ENCODE data around the gene PET100. TPM values are rescaled to one million over a fixed set of nuclear protein-coding genes. Genes with fewer than 3 reads are reported as not detected.

Gene PET100
- total and polyA plus RNA-seq, 10 of the 15 experiments (the other 5 are each of a cell fraction or from before 2014, with no cell fraction given), result 47.0 to 462 (median 126) TPM

DNA sequence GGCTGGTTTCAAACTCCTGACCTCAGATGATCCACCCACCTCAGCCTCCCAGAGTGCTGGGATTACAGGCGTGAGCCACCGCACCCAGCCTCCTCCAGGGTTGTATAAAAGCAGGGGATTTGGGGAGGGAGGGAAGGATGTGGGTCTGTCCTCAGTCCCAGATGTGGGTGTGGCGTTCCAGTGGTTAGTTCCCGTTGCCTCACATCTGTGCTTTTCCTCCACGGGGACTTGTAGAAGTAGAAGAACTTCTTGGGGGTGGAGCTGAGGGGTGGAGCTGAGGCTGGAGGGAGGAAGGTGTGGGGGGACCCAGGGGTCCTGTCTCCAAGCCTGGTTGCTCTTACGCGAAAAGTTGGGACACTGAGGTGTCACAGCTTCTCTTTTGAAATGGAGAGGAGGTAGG lies 46.8 kb downstream of the PET100 start:
- no peak for DNase-seq (ENCODE audit: low read depth, low spot score)
- 0% methylated on average over 7 of the region's 7 CpGs for WGBS (ENCODE audit: insufficient coverage, insufficient replicate concordance, low lambda C conversion rate, missing lambda C conversion rate)
- Histone ChIP-seq H3K4me1 (ENCODE audit: control insufficient read depth, insufficient read depth, low read length) (peaks cover 35% of the 10 kb centered on the region), H4K20me1 (ENCODE audit: control insufficient read depth, insufficient read depth) (no peaks in the 10 kb centered on the region), H3K4me3 (peak overlapping the region; percentile 24; the same call in 1 of the 2 replicates), H3K27ac (ENCODE audit: control insufficient read depth, insufficient read depth) (no peak overlapping the region), H3K36me3 (ENCODE audit: control insufficient read depth in 2 of 2, insufficient read depth in 2 of 2, low read length in 1 of 2) (no peaks in the 10 kb centered on the region), H3K9ac (ENCODE audit: control insufficient read depth, insufficient read depth, low read length) (no peak overlapping the region), H2AFZ (ENCODE audit: control insufficient read depth, low read depth, low read length) (peak overlapping the region; percentile 33), H3K27me3 (replicated peaks in 1 of 2; ENCODE audit: control insufficient read depth in 2 of 2, insufficient read depth in 2 of 2, low read length in 1 of 2) (peaks cover 0 to 2% of the 10 kb centered on the region in 2 experiments; a peak in 3 of 4 replicates), H3K9me3 (replicated peaks; ENCODE audit: control insufficient read depth, insufficient read depth, low read length) (no peaks in the 10 kb centered on the region; the same call in 2 of the 3 replicates), H3K4me2 (ENCODE audit: control insufficient read depth, insufficient read depth) (peak overlapping the region; percentile 76), H3K79me2 (ENCODE audit: control insufficient read depth, insufficient read depth, low read length) (peaks cover 8% of the 10 kb centered on the region)
- FAIRE-seq, result no peak
- ChIA-PET POLR2A (no interaction called here), CTCF (interaction anchor here (1.5 to 3.6 kb wide), 5 partner anchors 24 to 125 kb away, joined by 5 to 20 read pairs (median 5); no protein-coding TSS in a partner anchor), SMC1A (ENCODE audit: uncharacterized antibody, unreplicated experiment) (interaction anchor here (2.7 to 2.9 kb wide), 2 partner anchors 108 to 124 kb away, joined by 11 to 12 read pairs; no protein-coding TSS in a partner anchor), RAD21 (ENCODE audit: unreplicated experiment) (interaction anchor here (0.7 to 1.1 kb wide), 2 partner anchors 123 to 124 kb away, joined by 3 to 6 read pairs; no protein-coding TSS in a partner anchor)
- ATAC-seq, result no peak
- BruUV-seq (replicated peaks), result no TSS peak
- intact Hi-C loops (cut with micrococcal nuclease; ENCODE audit: unreplicated experiment), result loop anchor here (10.0 kb wide), 1 partner anchor 292 kb away; no protein-coding TSS in a partner anchor
- TF ChIP-seq RUNX3 (IDR thresholded peaks at IDR 0.05; ENCODE audit: low read length), result 0 out of 2 replicates have a peak, but pooled peaks have one; percentile 4
- TF ChIP-seq, protein P1, sequence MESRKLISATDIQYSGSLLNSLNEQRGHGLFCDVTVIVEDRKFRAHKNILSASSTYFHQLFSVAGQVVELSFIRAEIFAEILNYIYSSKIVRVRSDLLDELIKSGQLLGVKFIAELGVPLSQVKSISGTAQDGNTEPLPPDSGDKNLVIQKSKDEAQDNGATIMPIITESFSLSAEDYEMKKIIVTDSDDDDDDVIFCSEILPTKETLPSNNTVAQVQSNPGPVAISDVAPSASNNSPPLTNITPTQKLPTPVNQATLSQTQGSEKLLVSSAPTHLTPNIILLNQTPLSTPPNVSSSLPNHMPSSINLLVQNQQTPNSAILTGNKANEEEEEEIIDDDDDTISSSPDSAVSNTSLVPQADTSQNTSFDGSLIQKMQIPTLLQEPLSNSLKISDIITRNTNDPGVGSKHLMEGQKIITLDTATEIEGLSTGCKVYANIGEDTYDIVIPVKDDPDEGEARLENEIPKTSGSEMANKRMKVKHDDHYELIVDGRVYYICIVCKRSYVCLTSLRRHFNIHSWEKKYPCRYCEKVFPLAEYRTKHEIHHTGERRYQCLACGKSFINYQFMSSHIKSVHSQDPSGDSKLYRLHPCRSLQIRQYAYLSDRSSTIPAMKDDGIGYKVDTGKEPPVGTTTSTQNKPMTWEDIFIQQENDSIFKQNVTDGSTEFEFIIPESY (IDR thresholded peaks at IDR 0.05), result no peak
- in situ Hi-C loops (cut with MboI), result no loop called here

- intact Hi-C loops (cut with micrococcal nuclease; ENCODE audit: unreplicated experiment) (loop anchor here (10.0 kb wide), 1 partner anchor 292 kb away; no protein-coding TSS in a partner anchor), in situ Hi-C loops (cut with MboI) (no loop called here)
- CTCF ChIA-PET, result interaction anchor here (0.7 to 3.6 kb wide), 7 partner anchors 21 to 125 kb away, joined by 3 to 20 read pairs (median 5); no protein-coding TSS in a partner anchor
- ATAC-seq (no peak), FAIRE-seq (no peak), DNase-seq (ENCODE audit: low read depth, low spot score) (no peak)
- Histone ChIP-seq H3K9me3 (replicated peaks; ENCODE audit: control insufficient read depth, insufficient read depth, low read length) (no peaks in the 10 kb centered on the region; the same call in 2 of the 3 replicates), H4K20me1 (ENCODE audit: control insufficient read depth, insufficient read depth) (no peaks in the 10 kb centered on the region), H2AFZ (ENCODE audit: control insufficient read depth, low read depth, low read length) (peak within 1 kb of the TSS; percentile 33), H3K36me3 (ENCODE audit: control insufficient read depth in 2 of 2, insufficient read depth in 2 of 2, low read length in 1 of 2) (no peaks in the 10 kb centered on the region), H3K27me3 (replicated peaks in 1 of 2; ENCODE audit: control insufficient read depth in 2 of 2, insufficient read depth in 2 of 2, low read length in 1 of 2) (peaks cover 0 to 2% of the 10 kb centered on the region in 2 experiments; a peak in 3 of 4 replicates), H3K9ac (ENCODE audit: control insufficient read depth, insufficient read depth, low read length) (no peak within 1 kb of the TSS), H3K79me2 (ENCODE audit: control insufficient read depth, insufficient read depth, low read length) (peaks cover 12% of the 10 kb centered on the region), H3K4me2 (ENCODE audit: control insufficient read depth, insufficient read depth) (peak within 1 kb of the TSS; percentile 76), H3K4me3 (peak within 1 kb of the TSS; percentile 24; the same call in 1 of the 2 replicates), H3K4me1 (ENCODE audit: control insufficient read depth, insufficient read depth, low read length) (peaks cover 36% of the 10 kb centered on the region), H3K27ac (ENCODE audit: control insufficient read depth, insufficient read depth) (no peak within 1 kb of the TSS)
- TF ChIP-seq ETV6 (conservative IDR thresholded peaks at IDR 0.05 in 1 of 2, IDR thresholded peaks at IDR 0.05 in 1 of 2; ENCODE audit: borderline replicate concordance in 1 of 2, low read depth in 1 of 2) (0 out of 4 replicates have a peak, but pooled peaks of 1 of the 2 experiments have one; percentile 31), CBFB (IDR thresholded peaks at IDR 0.05; ENCODE audit: low read depth) (no peak), RUNX3 (IDR thresholded peaks at IDR 0.05; ENCODE audit: low read length) (0 out of 2 replicates have a peak, but pooled peaks have one; percentile 15), NFXL1 (IDR thresholded peaks at IDR 0.05; ENCODE audit: borderline replicate concordance) (no peak), EGR1 (IDR thresholded peaks at IDR 0.05; ENCODE audit: borderline replicate concordance in 1 of 2, low read depth in 2 of 2, low read length in 2 of 2) (0 out of 3 replicates have a peak, but pooled peaks of 1 of the 2 experiments have one; percentile 15)
- POLR2A ChIA-PET, result no interaction called here
- 16% methylated on average over 10 of the region's 10 CpGs for WGBS (ENCODE audit: insufficient coverage, insufficient replicate concordance, low lambda C conversion rate, missing lambda C conversion rate)
- SMC1A ChIA-PET (ENCODE audit: uncharacterized antibody, unreplicated experiment), result interaction anchor here (1.0 to 2.9 kb wide), 3 partner anchors 19 to 123 kb away, joined by 3 to 12 read pairs (median 11); no protein-coding TSS in a partner anchor
- BruUV-seq (replicated peaks), result no TSS peak
- RAD21 ChIA-PET (ENCODE audit: unreplicated experiment), result interaction anchor here (1.1 kb wide), 1 partner anchor 123 kb away, joined by 6 read pairs; no protein-coding TSS in a partner anchor
These were observed 47.3 kb downstream of the PET100 start, which contains the start of gene MCEMP1 for GRCh38 chr19:7676854-7677253. Gene MCEMP1, plus strand, starts transcription at chr19:7677090. Its CDS starts 31 bp downstream, at chr19:7677121.

Data from GM12878 (cell line).